ENCODE data around the gene RALY.
A peak's percentile ranks its signal among the peaks of the same experiment; 100 is the strongest.

RALY gene

GRCh38 chr20:34088305-34089174 lies 94.8 kb downstream of the RALY start:
- no peak overlapping the region for H3K27ac ChIP-seq (ENCODE audit: low read depth, low read length)
- H3K18ac ChIP-seq (ENCODE audit: low read length): no peak overlapping the region
- no peaks in the 10 kb centered on the region for H3K4me1 ChIP-seq (ENCODE audit: control insufficient read depth in 1 of 2, insufficient read depth in 2 of 2, low read length in 2 of 2)
- no peaks in the 10 kb centered on the region for H3K79me2 ChIP-seq (ENCODE audit: control insufficient read depth, insufficient read depth, low read length, poor library complexity)
- WGBS (ENCODE audit: extremely low coverage, insufficient coverage, insufficient read length): no CpG with 5 or more reads among the region's 15 CpGs
- no peak for DNase-seq
- H3K4ac ChIP-seq (ENCODE audit: low read depth, low read length): no peak overlapping the region
- no peak overlapping the region for H3K23ac ChIP-seq (ENCODE audit: low read length)
- H3K9ac ChIP-seq (ENCODE audit: low read length): no peak overlapping the region
- no peak overlapping the region for H3K14ac ChIP-seq (ENCODE audit: low read length)
- no peak overlapping the region for H3K4me2 ChIP-seq (ENCODE audit: low read length)
- peaks cover 33 to 60% of the 10 kb centered on the region in 2 experiments for H3K36me3 ChIP-seq (ENCODE audit: control insufficient read depth in 1 of 2, insufficient read depth in 2 of 2, low read length in 2 of 2)
- no peak overlapping the region for H2BK12ac ChIP-seq (ENCODE audit: low read length)
- H4K91ac ChIP-seq (ENCODE audit: low read depth, low read length): no peak overlapping the region
- no peak overlapping the region for H2AK5ac ChIP-seq (ENCODE audit: low read length)
- no peak overlapping the region for H2BK120ac ChIP-seq (ENCODE audit: insufficient read depth, low read length, poor library complexity)
- H3K27me3 ChIP-seq (ENCODE audit: insufficient read depth, low read length): no peaks in the 10 kb centered on the region
- no peaks in the 10 kb centered on the region for H3K9me3 ChIP-seq (ENCODE audit: insufficient read depth, low read depth, low read length)
- H3K4me3 ChIP-seq (ENCODE audit: low read depth, low read length): no peak overlapping the region
- H2BK5ac ChIP-seq (ENCODE audit: low read depth, low read length, poor library complexity): no peak overlapping the region
- no peak overlapping the region for H4K8ac ChIP-seq (ENCODE audit: low read depth, low read length)
- no peak overlapping the region for H4K12ac ChIP-seq (ENCODE audit: low read depth, low read length)
- H3K79me1 ChIP-seq (ENCODE audit: low read length): no peaks in the 10 kb centered on the region
- H2AFZ ChIP-seq (ENCODE audit: insufficient read depth, low read length, poor library complexity): no peak overlapping the region

- Histone ChIP-seq H3K18ac (ENCODE audit: low read length) (no peak overlapping the region), H3K27me3 (ENCODE audit: insufficient read depth, low read length) (no peaks in the 10 kb centered on the region)
Measured at GRCh38 chr20:34089175-34089479, 95.4 kb downstream of the RALY start.

GRCh38 chr20:34089655-34090345 lies 96.1 kb downstream of the RALY start:
- no peak overlapping the region for H3K14ac ChIP-seq (ENCODE audit: low read length)
- H4K8ac ChIP-seq (ENCODE audit: low read depth, low read length): no peak overlapping the region
- H3K4me3 ChIP-seq (ENCODE audit: low read depth, low read length): no peak overlapping the region
- peaks cover 33 to 56% of the 10 kb centered on the region in 2 experiments for H3K36me3 ChIP-seq (ENCODE audit: control insufficient read depth in 1 of 2, insufficient read depth in 2 of 2, low read length in 2 of 2)
- no peak overlapping the region for H2BK12ac ChIP-seq (ENCODE audit: low read length)
- no peak overlapping the region for H2BK5ac ChIP-seq (ENCODE audit: low read depth, low read length, poor library complexity)
- H3K79me1 ChIP-seq (ENCODE audit: low read length): no peaks in the 10 kb centered on the region
- no peaks in the 10 kb centered on the region for H3K4me1 ChIP-seq (ENCODE audit: control insufficient read depth in 1 of 2, insufficient read depth in 2 of 2, low read length in 2 of 2)
- H3K27me3 ChIP-seq (ENCODE audit: insufficient read depth, low read length): no peaks in the 10 kb centered on the region
- H4K91ac ChIP-seq (ENCODE audit: low read depth, low read length): no peak overlapping the region
- no peaks in the 10 kb centered on the region for H3K9me3 ChIP-seq (ENCODE audit: insufficient read depth, low read depth, low read length)
- H2BK120ac ChIP-seq (ENCODE audit: insufficient read depth, low read length, poor library complexity): no peak overlapping the region
- no peak overlapping the region for H2AK5ac ChIP-seq (ENCODE audit: low read length)
- no peak overlapping the region for H2AFZ ChIP-seq (ENCODE audit: insufficient read depth, low read length, poor library complexity)
- no peak overlapping the region for H3K4me2 ChIP-seq (ENCODE audit: low read length)
- peak overlapping the region; percentile 40 for H3K9ac ChIP-seq (ENCODE audit: low read length)
- H3K23ac ChIP-seq (ENCODE audit: low read length): no peak overlapping the region
- no peak overlapping the region for H3K4ac ChIP-seq (ENCODE audit: low read depth, low read length)
- no peak overlapping the region for H3K27ac ChIP-seq (ENCODE audit: low read depth, low read length)
- no peak for DNase-seq
- H4K12ac ChIP-seq (ENCODE audit: low read depth, low read length): no peak overlapping the region
- H3K79me2 ChIP-seq (ENCODE audit: control insufficient read depth, insufficient read depth, low read length, poor library complexity): no peaks in the 10 kb centered on the region
- no peak overlapping the region for H3K18ac ChIP-seq (ENCODE audit: low read length)
- WGBS (ENCODE audit: extremely low coverage, insufficient coverage, insufficient read length): no CpG with 5 or more reads among the region's 13 CpGs

More at GRCh38 chr20:34089175-34089479, 95.4 kb downstream of the RALY start:
- no peak overlapping the region for H2BK12ac ChIP-seq (ENCODE audit: low read length)
- H4K12ac ChIP-seq (ENCODE audit: low read depth, low read length): no peak overlapping the region
- H2BK120ac ChIP-seq (ENCODE audit: insufficient read depth, low read length, poor library complexity): no peak overlapping the region
- H3K9ac ChIP-seq (ENCODE audit: low read length): no peak overlapping the region
- H3K23ac ChIP-seq (ENCODE audit: low read length): no peak overlapping the region
- no peaks in the 10 kb centered on the region for H3K79me1 ChIP-seq (ENCODE audit: low read length)
- no CpG with 5 or more reads among the region's 5 CpGs for WGBS (ENCODE audit: extremely low coverage, insufficient coverage, insufficient read length)
- no peak overlapping the region for H3K27ac ChIP-seq (ENCODE audit: low read depth, low read length)
- H3K4me2 ChIP-seq (ENCODE audit: low read length): no peak overlapping the region
- H4K8ac ChIP-seq (ENCODE audit: low read depth, low read length): no peak overlapping the region
- no peak for DNase-seq
- H3K4ac ChIP-seq (ENCODE audit: low read depth, low read length): no peak overlapping the region
- no peaks in the 10 kb centered on the region for H3K4me1 ChIP-seq (ENCODE audit: control insufficient read depth in 1 of 2, insufficient read depth in 2 of 2, low read length in 2 of 2)
- no peaks in the 10 kb centered on the region for H3K9me3 ChIP-seq (ENCODE audit: insufficient read depth, low read depth, low read length)
- no peak overlapping the region for H3K14ac ChIP-seq (ENCODE audit: low read length)
- no peak overlapping the region for H2AK5ac ChIP-seq (ENCODE audit: low read length)
- H3K4me3 ChIP-seq (ENCODE audit: low read depth, low read length): no peak overlapping the region
- H3K79me2 ChIP-seq (ENCODE audit: control insufficient read depth, insufficient read depth, low read length, poor library complexity): no peaks in the 10 kb centered on the region
- no peak overlapping the region for H2AFZ ChIP-seq (ENCODE audit: insufficient read depth, low read length, poor library complexity)
- no peak overlapping the region for H2BK5ac ChIP-seq (ENCODE audit: low read depth, low read length, poor library complexity)
- H3K36me3 ChIP-seq (ENCODE audit: control insufficient read depth in 1 of 2, insufficient read depth in 2 of 2, low read length in 2 of 2): peaks cover 33 to 60% of the 10 kb centered on the region in 2 experiments
- no peak overlapping the region for H4K91ac ChIP-seq (ENCODE audit: low read depth, low read length)

GRCh38 chr20:34090645-34091044 lies 96.9 kb downstream of the RALY start:
- Histone ChIP-seq H3K4ac (ENCODE audit: low read depth, low read length) (no peak overlapping the region), H2BK12ac (ENCODE audit: low read length) (no peak overlapping the region), H3K14ac (ENCODE audit: low read length) (no peak overlapping the region), H3K27ac (ENCODE audit: low read depth, low read length) (no peak overlapping the region), H2BK120ac (ENCODE audit: insufficient read depth, low read length, poor library complexity) (no peak overlapping the region), H3K23ac (ENCODE audit: low read length) (no peak overlapping the region), H3K9me3 (ENCODE audit: insufficient read depth, low read depth, low read length) (no peaks in the 10 kb centered on the region), H3K18ac (ENCODE audit: low read length) (no peak overlapping the region), H2AFZ (ENCODE audit: insufficient read depth, low read length, poor library complexity) (no peak overlapping the region), H4K12ac (ENCODE audit: low read depth, low read length) (no peak overlapping the region), H4K91ac (ENCODE audit: low read depth, low read length) (no peak overlapping the region), H3K4me2 (ENCODE audit: low read length) (no peak overlapping the region), H3K9ac (ENCODE audit: low read length) (no peak overlapping the region), H3K27me3 (ENCODE audit: insufficient read depth, low read length) (no peaks in the 10 kb centered on the region), H3K79me1 (ENCODE audit: low read length) (no peaks in the 10 kb centered on the region), H2AK5ac (ENCODE audit: low read length) (no peak overlapping the region), H3K4me3 (ENCODE audit: low read depth, low read length) (no peak overlapping the region), H4K8ac (ENCODE audit: low read depth, low read length) (no peak overlapping the region), H3K79me2 (ENCODE audit: control insufficient read depth, insufficient read depth, low read length, poor library complexity) (no peaks in the 10 kb centered on the region), H3K36me3 (ENCODE audit: control insufficient read depth in 1 of 2, insufficient read depth in 2 of 2, low read length in 2 of 2) (peaks cover 37 to 59% of the 10 kb centered on the region in 2 experiments), H2BK5ac (ENCODE audit: low read depth, low read length, poor library complexity) (no peak overlapping the region), H3K4me1 (ENCODE audit: control insufficient read depth in 1 of 2, insufficient read depth in 2 of 2, low read length in 2 of 2) (no peaks in the 10 kb centered on the region)
- no peak for DNase-seq
- WGBS (ENCODE audit: extremely low coverage, insufficient coverage, insufficient read length): no CpG with 5 or more reads among the region's 2 CpGs

All from trophoblast cell (in vitro differentiated cells and primary cell).